CD4-positive, alpha-beta T cell treated with Interferon alpha-2 for 1 hour (primary cell): Measurements from ENCODE around the gene CORIN.
"Not testable (repeated sequence)": the region's sequence is repeated elsewhere in the genome, so short reads cannot be mapped to it uniquely, and the experiment has no call there.

Experiments
- DNase-seq, 2 donors: peaks; one replicate each; pipeline ENCODE4 v3.0.0-alpha.2; 2020 to 2022

CORIN gene

DNA sequence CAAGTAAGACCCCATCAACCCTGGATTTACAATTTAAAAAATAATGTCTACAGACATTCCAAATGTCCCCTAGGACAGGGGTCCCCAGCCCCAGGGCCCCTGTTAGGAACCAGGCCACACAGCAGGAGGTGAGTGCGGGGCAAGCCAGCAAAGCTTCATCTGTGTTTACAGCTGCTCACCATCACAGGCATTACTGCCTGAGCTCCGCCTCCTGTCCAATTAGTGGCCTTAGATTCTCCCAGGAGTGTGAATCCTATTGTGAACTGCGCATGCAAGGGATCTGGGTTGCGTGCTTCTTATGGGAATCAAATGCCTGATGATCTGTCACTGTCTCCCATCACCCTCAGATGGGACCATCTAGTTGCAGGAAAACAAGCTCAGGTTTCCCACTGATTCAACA lies 206.7 kb downstream of the CORIN start:
- DNase-seq, result no peak

DNA sequence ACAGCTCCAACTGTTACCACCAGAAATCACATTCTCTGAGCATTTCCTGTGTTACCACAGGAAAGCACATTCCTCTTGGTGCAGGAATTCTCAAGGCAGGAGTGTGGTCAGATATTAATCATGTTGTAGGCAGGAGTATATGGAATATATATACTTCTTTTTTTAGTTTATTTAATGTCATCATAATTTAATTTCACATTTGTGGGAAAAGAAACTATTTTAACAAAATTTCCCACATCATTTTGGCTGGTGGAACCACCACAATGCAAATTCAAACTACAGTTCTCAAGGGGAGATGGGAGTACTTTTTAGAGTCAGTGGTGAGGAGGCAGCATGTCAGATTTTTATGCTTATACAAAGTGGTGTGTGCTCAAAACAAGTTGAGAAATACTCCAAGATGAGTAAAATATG lies 213.8 kb downstream of the CORIN start:
- no peak for DNase-seq

DNA sequence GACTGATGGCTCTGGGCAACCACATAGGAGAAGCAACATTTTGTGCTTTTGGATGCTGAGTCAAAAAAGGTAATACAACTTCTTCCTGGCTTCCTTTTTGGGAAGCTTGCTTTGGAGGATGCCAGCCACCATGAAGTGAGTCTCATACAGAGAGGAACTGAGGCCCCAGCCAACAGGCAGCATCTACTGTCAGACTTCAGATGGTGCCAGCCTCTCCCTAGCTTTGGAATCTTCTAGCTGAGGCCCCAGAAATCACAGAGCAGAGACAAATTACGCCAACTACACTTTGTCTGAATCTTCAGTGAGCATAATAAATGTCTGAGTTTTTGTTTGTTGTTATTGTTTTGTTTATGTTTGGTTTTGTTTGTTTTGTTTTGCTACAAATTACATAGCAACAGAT lies 216.7 kb downstream of the CORIN start:
- no peak for DNase-seq

DNA sequence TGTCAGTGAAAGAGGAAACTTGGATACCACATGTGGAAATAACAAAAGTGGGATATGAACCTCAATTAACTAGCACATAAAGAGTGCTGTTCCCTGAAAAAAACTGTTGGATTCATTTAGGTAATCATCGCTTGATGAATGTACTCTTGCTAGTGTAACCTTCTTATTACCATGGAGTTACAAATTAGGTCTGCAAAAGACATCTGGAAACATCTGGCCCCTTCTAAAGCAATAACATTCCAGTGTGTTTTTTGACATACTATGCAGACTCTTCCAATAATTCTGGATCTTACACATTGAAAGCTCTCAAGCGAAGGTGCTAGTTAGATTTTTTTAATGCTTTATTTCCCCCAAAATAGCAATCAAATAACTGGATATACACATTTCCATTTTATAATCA lies 218.2 kb downstream of the CORIN start:
- DNase-seq, result no peak

DNA sequence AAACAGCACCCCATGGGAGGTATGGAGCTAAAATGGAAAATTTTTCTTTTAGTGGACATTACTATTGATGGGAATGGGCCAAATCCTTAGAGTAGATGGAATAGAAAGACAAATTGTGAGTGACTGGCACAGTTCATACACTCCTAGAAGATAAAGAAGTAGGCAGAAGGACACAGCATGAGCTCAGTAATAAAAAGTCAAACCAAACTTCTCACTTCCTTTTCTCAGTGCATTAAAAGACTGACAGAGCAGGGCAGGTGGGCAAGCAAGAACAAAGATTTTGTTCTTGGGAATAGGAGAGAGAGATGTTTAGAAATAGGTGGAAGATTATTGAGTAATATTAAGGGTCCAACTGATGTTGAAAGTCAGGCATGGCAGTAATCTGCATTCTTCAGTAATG lies 220.3 kb downstream of the CORIN start:
- no peak for DNase-seq

DNA sequence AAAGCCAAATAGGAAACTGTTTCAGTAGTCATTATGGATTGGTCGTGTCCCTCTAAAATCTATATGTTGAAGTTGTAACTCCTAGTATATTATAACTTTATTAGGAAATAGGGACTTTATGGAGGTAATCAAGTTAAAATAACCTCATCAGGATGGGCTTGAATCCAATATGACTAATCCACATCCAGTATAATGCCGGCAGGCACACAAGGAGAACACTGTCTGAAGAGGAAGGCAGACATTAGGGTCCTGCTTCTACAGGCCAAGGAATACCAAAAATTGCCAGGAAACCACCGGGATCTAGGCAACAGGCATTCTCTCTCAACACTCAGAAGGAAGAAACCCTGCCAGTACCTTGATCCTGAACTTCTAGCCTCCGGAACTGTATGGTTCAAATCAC lies 222.5 kb downstream of the CORIN start:
- no peak for DNase-seq

DNA sequence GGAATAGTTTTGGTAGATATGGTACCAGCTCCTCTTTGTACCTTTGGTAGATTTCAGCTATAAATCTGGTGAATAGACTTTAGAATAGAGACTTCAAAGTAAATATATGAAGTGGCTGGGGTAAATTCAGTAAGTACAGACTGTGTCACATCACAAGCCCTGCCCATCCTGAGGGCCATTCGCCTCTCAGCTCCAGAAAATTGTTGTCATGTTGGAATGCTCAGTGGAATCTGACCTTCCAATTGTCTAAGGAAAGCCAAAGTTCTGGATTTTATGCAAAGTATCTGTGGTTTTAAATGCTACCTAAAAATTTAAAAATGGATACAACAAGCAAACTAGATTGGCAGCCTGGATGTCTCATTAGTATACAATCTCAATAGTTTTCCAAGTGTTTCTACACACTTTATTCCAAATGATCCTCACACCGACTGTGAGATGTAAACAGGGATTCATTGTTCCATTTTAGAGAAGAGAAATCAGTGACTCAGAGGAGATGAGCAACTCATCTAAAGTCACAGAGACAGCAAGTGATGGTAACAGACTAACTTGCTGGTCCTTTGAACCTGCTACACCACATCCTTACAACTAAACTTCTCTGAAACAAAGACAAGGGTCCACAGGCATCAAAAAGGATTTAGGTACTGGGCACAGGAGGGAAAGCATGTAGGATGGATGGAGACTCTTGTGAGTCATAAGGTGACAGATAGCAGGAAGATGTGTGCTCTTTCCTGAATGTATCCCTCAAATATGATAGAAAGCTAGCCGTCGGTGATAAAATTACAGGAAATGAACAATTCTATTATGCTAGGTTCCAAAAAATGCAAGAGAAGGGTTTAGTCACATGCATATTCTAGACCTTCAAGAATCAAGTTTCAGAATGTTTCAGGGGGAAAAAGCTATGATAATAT lies 225.5 kb downstream of the CORIN start:
- no peak for DNase-seq

DNA sequence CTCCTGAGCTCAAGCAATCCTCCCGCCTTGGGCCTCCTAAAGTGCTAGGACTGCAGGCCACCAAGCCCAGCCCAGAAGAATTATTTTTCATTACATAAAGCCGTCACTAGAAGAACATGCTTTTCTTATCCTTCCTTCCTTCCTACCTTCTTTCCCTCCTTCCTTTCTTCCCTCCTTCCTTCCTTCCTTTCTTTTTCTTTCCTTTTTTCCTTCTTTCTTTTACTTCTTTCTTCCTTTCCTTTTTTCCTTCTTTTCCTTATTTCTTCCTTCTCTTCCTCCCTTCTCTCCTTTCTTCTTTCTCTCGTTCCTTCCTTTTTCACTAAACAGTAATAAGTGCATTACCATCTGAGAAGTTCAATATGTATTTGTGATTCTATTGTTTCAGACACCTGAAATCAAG lies 231.4 kb downstream of the CORIN start:
- no peak for DNase-seq

DNA sequence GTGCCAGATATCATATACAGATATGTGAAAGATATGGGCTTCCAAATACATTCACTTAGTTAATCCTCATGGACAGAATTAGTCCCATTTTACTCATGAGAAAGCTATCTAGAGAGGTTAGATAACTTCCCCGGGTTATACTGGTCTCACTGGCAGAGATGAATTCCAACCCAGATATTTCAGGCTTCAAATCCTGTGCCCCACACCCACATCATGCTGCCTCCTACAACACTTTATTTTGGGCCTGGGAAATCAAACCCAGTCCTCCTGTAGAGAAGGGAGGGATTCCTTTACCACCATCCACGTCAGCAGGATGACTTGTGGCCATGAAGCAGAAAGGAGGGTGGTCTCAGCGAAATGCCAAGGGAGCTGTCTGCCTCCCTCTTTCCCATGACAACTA lies 239.0 kb downstream of the CORIN start:
- no peak for DNase-seq

DNA sequence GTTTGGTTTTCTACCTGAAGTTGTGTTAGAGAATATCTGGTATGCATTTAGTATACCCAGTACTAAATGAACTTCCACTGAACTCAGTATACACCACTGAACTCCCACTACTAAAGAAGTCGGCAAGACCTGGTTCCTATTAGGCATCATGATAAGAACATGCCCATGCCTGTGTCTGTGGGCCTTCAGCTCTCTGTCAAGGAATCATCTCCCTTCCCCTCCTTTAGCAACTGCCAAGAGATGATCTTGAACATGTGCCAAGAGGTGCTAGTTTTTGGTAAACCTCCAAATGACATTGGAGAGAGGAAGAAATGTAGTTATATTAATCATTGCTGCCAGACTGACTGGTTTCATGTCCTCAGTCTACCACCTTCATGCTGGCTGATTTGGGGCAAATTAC lies 239.5 kb downstream of the CORIN start:
- no peak for DNase-seq

DNA sequence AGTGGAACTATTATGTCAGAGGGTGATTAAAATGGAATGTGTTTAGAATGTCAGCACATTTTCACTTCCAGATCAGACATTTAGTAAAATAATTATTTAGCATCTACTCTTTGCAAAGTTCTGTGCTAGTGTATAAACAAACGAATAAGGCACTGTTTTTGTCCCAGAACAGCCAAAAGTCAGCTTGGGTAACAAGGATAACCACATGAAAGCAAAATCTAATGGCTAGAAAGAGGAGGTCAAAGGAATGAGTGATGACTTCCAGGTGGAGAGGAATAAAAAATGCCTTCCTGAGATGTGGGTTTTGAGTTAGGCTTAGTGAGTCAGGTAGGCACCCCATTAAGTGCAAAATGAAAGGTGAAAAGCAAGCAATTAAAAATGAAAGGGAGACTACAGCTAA lies 240.2 kb downstream of the CORIN start:
- DNase-seq, result no peak

DNA sequence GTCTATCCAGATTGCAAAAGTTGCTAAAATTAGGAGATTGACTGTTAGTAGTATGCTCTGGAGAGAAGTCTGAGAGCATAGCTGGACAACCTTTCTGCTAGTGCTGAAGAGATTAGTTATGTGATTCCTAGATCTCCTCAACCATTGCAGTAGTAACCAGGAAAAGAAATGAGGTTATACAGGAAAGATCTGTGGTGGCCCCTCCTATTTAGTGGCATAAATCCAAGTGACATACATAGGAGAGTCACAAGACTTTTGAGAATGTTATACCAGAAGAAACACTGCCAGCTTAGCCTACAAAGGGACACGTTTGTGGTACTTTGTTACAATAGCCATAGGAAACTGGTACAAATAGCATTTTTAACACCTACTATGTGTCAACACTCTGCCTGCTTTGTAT lies 247.5 kb downstream of the CORIN start:
- DNase-seq, result no peak

DNA sequence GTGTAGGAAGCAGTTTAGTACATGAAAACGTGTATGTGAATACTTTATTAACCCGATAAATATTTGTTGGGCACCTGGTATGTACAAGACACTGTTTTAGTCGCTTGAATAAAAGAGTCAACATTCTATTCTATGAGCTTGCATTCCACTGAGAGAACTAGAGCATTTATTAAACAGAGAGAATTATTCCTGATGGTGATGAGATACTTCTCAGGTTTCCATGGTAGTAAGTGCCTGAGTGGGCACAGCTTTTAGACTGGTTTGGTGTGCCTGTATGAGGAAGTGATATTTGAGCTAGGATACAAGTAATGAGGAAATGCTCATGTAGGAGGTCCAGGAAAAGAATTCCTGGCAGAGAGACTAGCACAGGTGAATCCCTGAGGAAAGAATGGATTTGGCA lies 258.6 kb downstream of the CORIN start:
- no peak for DNase-seq

DNA sequence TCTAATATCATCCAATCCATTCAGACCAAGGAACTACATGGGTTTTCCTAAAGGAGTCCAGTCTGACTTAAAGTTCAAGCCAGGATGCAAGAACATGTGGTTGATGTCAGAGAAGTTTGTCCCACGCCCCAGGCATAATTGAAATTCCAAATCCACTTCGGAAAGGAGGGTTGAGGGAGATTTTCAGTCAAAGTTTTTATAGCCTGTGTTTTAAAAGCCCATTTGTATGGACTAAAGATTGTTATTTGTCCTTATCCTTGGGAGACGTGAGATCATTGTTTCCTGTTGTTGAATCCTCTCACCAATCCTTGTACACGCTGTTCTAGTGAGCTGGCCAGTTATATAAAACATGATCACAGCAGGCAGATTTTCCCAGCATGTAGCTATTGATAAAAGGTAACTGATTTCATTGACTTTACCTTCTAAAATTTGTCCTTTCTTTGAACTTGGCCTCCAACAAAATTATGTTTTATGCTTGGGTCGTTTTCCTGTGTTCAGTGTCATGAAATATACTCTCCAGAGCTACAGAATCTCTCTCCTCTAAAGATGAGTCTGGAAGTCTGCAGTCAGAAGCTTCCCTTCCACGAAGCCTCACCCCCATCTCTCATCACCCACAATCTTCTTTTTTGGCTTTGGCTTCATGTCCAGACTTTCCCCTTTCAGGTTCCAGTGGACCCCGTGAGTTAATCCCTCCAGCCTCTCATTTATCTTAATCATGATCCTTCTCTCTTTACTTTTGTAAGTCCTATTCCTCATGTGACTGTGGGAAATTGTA lies 259.9 kb downstream of the CORIN start:
- DNase-seq, result no peak

DNA sequence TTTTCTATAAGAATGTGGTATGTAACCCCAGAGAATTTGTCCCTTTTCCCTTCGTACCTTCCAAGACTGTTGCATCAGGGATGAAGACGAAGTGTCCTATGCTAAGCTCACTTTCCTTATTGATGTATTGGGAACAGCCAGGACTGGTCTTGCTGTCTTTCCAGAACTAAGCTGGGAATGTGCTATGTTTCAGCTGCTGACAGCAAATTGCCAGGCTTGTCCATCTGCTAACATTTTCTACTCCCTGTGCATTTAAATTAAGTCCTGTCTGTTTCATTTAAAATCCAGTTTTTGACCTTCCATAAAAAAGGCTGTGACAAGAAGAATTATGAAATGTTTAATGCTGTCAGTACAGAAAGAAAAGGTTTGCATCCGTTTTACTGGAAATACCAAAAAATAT lies 264.9 kb downstream of the CORIN start:
- no peak for DNase-seq

DNA sequence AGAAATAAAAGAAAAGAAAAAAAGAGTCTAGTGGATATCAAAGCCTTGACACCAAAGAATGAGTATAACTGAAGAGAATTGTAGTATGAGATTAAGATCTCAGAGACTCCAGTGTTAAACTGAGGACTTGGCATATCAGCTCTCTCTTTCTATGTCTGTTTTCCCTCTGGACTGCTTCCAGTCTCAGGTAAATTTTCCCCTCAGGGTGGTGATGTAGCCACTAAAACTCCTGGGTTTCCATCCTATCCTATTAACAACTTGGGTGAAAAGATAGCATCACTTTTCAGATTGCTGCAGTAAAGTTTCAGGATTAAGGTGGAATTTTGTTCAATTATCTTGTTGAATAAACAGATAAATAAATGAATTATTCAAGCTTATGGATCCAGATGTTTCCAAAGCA lies 267.1 kb downstream of the CORIN start:
- no peak for DNase-seq

DNA sequence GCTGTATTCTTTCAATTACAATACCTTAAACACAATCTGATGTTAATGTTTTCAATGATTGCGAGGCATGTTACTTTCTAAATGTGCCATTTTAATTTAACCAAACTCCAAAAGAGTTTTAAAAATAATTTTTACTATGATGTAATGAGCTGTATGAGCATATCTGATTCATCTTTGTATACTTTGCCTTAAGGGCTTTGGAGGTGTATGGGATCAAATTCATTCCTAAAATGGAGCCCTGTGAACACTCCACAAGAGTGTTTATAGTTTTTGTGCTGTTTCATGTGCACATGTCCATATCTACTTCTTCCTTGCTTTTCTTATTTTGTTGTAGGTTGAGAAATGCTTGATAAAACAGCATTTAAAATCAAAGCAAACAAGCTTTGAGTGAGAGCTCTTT lies 270.4 kb downstream of the CORIN start:
- DNase-seq, result no peak

DNA sequence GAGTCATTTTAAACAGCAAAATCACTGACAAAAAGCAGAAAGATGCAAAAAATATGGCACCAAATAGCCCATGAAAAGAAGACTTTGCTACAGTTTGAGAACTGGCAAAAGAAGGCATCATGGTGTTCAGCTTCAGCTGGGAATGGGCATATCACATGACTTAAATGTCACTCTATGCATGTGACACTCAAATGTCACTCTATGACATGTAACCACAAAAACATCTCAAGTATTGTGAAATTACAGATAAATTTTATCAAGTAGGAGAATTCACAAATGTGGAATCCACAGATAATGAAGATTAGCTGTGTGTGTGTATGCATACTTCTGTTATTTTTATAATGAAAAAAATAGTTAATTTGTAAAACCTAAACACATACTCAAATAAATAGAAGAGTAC lies 270.9 kb downstream of the CORIN start:
- DNase-seq, result no peak

DNA sequence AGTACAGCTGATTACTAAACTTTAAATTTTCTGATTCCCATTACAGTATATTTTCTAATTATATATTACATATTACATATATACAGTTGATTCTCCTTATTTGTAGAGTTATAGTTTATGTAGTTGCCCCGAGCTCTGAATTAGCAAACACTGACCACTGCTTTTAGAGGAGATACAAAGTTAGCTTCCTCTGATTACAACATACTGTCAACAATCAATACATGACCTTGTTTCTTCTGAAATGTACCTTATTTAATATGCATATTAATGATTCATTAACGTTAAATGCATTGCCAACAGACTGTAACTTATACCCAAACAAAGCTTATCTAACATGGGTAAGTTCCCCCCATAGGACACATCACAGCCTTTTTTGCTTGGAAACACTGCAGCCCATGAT lies 271.3 kb downstream of the CORIN start:
- no peak for DNase-seq

DNA sequence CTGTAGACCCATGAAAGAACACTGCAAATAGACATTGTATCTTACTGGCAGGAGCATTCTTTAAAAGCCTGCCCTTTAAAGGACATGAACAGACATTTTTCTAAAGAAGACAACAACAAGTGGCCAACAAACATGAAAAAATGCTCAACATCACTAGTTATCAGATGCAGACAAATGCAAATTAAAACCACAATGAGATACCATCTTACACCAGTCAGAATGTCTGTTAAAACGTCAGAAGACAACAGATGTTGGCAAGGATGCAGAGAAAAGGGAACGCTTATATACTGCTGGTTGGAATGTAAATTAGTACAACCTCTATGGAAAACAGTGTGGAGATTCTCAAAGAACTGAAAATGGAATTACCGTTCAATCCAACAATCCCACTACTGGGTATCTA lies 275.6 kb downstream of the CORIN start:
- DNase-seq, result no peak

DNA sequence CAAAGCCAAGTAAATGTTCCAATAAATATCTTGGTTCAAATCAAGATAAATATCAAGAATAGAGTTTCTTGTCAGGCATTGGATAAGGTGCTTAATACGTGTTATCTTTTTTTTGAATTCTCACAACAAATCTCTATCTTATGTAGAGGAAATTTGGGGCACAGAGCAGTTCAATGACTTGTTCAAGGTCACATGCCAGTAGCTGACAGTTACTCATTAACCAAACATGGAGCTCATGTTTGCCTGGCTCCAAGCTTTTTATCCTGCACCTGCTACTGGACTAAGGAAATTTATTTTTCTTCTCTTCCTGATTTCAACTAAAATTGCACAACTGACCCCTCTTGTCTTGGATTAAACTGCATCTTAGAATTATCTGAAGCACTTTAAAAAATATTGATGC lies 276.5 kb downstream of the CORIN start:
- no peak for DNase-seq

DNA sequence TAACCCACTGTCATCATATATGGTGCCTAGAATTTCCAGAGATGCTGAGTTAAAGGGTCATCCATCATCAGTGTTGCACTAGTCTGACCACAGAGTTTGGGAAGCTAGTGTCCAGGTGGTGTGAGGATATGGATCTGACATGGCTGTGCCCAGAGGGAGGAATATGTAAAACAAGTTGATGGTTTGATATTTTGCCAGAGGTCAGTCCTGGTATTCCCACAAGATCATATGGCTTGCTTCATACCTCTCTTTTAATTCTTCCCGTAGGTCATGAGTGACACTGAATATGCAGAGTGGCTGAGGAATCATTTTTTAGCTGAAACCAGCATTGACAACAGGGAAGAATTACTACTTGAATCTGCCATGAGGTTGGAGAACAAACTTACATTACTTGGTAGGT lies 277.2 kb downstream of the CORIN start:
- no peak for DNase-seq

DNA sequence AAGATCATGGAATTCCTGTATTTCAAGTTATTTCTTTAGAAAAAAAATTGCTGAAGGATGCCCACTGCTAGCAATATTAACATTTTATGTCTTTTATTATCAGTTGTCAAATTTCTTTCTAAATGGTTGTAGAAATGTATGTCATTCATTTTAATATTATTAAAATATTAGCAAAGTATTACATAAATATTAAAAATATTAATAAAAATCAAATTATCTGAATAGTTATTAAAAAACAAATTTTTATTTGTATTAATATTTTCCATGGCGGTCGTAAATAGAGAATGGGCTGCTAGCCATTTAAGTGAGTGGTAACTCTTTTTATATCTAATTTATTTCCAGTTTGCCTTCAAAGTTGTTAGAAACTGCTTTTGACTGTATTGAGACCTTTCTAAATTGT lies 280.6 kb downstream of the CORIN start:
- DNase-seq, result no peak

DNA sequence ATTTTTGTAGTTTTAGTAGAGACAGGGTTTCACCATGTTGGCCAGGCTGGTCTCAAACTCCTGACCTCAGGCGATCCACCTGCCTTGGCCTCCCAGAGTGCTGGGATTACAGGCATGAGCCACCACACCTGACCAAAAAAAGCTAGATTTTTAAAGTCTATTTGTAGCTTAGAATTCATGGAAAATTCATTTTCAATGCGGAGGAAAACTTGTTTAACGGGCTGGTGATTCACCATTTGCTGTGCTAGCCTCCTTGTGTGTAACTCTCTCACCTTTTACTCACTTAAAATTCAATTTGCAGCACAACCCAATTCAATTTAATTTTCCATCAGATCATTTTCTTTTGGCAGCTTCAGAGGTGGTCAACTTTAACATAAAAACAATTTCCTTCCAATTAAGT lies 281.9 kb downstream of the CORIN start:
- not testable (repeated sequence) for DNase-seq
